Hepatocyte (in vitro differentiated cells): ENCODE results near the gene MLPH.

Experiments
- CTCF ChIP-seq: fragments of 200-600 bp; sonication (generic); IDR thresholded peaks from 2 replicates; pipeline ENCODE4 v1.5.1; 2016; ENCODE audit warnings: antibody characterized with exemption, mild to moderate bottlenecking; ENCODE audit not compliant: poor library complexity
- EZH2phosphoT487 ChIP-seq: fragments of 200-600 bp; sonication (generic); IDR thresholded peaks from one replicate; pipeline ENCODE4 v1.6.1; 2018; ENCODE audit warnings: antibody characterized with exemption, mild to moderate bottlenecking, low read depth, moderate library complexity; ENCODE audit not compliant: unreplicated experiment, severe bottlenecking

GRCh38 chr2:237508361-237508760, 21.3 kb downstream of the MLPH start:
- TF ChIP-seq EZH2phosphoT487 = no peak
- no peak for TF ChIP-seq CTCF
